NT2/D1 (cell line): ENCODE data around the gene PSME1.

ENCODE experiments used
- SUZ12 ChIP-seq: IDR thresholded peaks from 2 replicates; pipeline ENCODE4 v1.6.1; 2011; ENCODE audit not compliant: insufficient read length, insufficient read depth; ENCODE audit errors: extremely low read depth
- YY1 ChIP-seq: IDR thresholded peaks from 2 replicates; pipeline ENCODE4 v1.6.1; 2011; ENCODE audit not compliant: insufficient read length, insufficient read depth
- ZNF274 ChIP-seq: IDR thresholded peaks from 2 replicates; pipeline ENCODE4 v1.6.1; 2011; ENCODE audit warnings: mild to moderate bottlenecking, low read depth, low read length

GRCh38 chr14:24096545-24097181 is 39.3 kb upstream of the PSME1 start:
- TF ChIP-seq ZNF274 = no peak
- no peak for TF ChIP-seq SUZ12
- TF ChIP-seq YY1 = no peak
